ENCODE results near the gene GYPC.

DNA sequence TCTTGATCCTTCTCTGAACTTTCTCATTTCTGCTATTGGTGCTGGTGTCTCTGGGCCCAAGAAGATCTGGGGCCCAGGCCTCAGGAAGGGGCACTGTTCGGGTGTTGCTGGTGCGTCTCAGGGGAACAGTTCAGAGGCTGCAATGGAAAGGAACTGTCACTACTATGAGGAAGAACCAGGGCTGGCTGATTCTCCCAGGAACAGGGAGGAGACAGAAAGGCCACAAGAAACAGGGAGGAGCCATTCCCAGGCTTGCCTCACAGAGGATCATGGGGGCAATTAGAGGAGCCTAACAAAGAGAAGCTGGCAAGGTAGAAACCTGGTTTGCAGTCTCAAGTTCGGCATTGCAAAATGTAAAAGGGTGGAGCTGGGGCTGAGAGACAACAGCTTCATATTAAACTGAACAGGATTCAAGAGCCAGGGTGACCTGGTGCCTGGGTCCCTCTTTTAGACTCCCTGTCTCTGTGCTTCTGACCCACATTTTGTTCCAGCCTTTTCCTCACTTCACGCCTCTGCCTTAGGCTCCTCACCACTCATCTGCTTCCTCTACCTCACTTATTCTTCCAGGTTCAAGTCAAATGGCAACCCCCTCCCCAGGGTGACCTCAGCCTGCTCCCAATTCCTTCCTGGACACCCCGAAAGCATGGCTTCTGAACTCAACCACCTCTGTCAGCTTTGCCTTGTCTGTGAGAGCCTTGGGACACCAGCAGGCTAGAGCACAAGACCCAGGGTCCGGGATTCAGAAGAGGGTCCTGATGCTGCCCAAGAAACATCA lies 58.4 kb downstream of the GYPC start:
- TF ChIP-seq POLR2A (IDR thresholded peaks at IDR 0.05; ENCODE audit: low read depth, low read length) (no peak), TAF1 (IDR thresholded peaks at IDR 0.05; ENCODE audit: low read depth, low read length) (no peak), POU2F2 (IDR thresholded peaks at IDR 0.05; ENCODE audit: low read depth, low read length) (no peak), POLR2AphosphoS5 (IDR thresholded peaks at IDR 0.05; ENCODE audit: low read depth, low read length) (no peak)

Data from GM12891 (cell line).